Measurements from ENCODE around the gene MEI1. TPM values are rescaled to one million over a fixed set of nuclear protein-coding genes. Genes with fewer than 3 reads are reported as not detected.

MEI1 gene
- total RNA-seq, 1 experiment from 2014 or later, result 0.20 TPM

DNA sequence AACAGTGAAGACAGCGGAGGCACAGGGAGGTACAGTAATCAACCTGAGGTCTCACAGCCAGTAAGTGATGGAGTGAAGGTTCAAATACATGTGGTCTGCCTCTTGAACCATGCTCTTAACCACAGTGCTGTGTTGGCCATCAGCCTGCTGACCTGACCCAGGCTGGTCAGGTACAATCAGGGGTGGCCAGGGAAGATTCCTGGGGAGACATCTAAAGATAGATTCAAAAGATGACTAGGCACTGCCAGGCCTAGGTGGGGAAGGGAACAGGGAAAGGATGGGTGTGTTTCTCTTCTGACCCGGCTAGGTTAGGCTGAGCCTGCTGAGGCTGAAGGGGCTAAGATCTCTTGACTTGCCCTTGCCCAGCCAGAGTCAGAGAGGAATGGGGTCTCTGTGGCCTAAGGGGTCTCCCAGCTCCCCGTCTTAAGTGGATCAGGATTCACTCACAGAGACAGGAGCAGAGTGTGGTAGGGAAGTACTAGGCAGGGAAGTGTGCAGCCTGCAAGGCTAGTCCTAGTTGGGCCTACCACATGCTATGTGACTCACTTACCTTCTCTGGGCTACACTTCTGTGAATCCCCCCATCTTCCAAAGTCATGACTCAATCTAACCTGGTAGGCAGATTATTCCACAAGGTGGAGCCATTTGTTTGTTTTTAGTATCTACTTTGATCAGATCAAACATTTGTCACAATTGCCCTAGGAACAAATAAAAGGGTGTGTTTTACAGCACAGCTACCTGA is 123.2 kb downstream of the MEI1 start:
- Mint-ChIP-seq H3K27me3 (ENCODE audit: low read depth) (no peaks in the 10 kb centered on the region; the same call in 1 of the 2 replicates), H3K4me3 (no peak overlapping the region), H3K9me3 (no peaks in the 10 kb centered on the region), H3K27ac (no peak overlapping the region; a peak in 1 of 7 replicates), H3K4me1 (peaks cover 21 to 34% of the 10 kb centered on the region in 2 experiments), H3K36me3 (ENCODE audit: insufficient read depth in 1 of 3, low read depth in 3 of 3) (peaks cover 10 to 39% (median 30%) of the 10 kb centered on the region in 3 experiments)
- Histone ChIP-seq H3K23me2 (ENCODE audit: insufficient read length, low read depth, low read length, poor library complexity, severe bottlenecking) (no peaks in the 10 kb centered on the region), H3K79me1 (ENCODE audit: insufficient read depth, low read depth, low read length, poor library complexity, severe bottlenecking) (no peaks in the 10 kb centered on the region), H3K4ac (ENCODE audit: low read depth, low read length) (no peak overlapping the region), H2BK5ac (ENCODE audit: insufficient read length, low read length) (no peak overlapping the region), H3K9me3 (ENCODE audit: control insufficient read depth, low read depth, low read length) (no peaks in the 10 kb centered on the region), H3K23ac (ENCODE audit: insufficient read length, low read depth, low read length) (no peak overlapping the region), H3K27ac (ENCODE audit: insufficient read length, low read depth, low read length) (no peak overlapping the region), H2BK12ac (ENCODE audit: insufficient read length, low read depth, low read length) (no peak overlapping the region), H3K9ac (ENCODE audit: extremely low read depth, insufficient read length, low read length) (no peak overlapping the region), H2BK15ac (ENCODE audit: low read depth, low read length) (no peak overlapping the region), H4K91ac (ENCODE audit: insufficient read length, low read depth, low read length) (no peak overlapping the region), H3K79me2 (ENCODE audit: insufficient read depth, low read length) (no peaks in the 10 kb centered on the region), H3K14ac (ENCODE audit: insufficient read depth, low read length) (no peak overlapping the region), H2AFZ (ENCODE audit: low read length) (no peak overlapping the region), H3T11ph (ENCODE audit: low read length) (no peak overlapping the region), H3K4me2 (ENCODE audit: insufficient read depth, insufficient read length, low read length) (no peak overlapping the region), H4K20me1 (ENCODE audit: control insufficient read depth, insufficient read depth, insufficient read length) (no peaks in the 10 kb centered on the region), H2BK20ac (ENCODE audit: low read depth, low read length, poor library complexity, severe bottlenecking) (no peak overlapping the region), H3K27me3 (ENCODE audit: insufficient read depth, low read length) (no peaks in the 10 kb centered on the region), H2AK5ac (ENCODE audit: insufficient read length, low read length) (no peak overlapping the region), H3K56ac (ENCODE audit: insufficient read length, low read depth, low read length) (no peak overlapping the region), H4K8ac (replicated peaks; ENCODE audit: insufficient read length, low read depth, low read length) (no peak overlapping the region), H3K4me1 (ENCODE audit: insufficient read depth, low read length) (peaks cover 5% of the 10 kb centered on the region; the same call in 1 of the 2 replicates), H4K5ac (ENCODE audit: insufficient read length, low read depth, low read length) (no peak overlapping the region), H2BK120ac (ENCODE audit: low read depth, low read length, poor library complexity, severe bottlenecking) (no peak overlapping the region), H3K18ac (ENCODE audit: insufficient read length, low read depth, low read length) (no peak overlapping the region)
- TF ChIP-seq, protein P1, sequence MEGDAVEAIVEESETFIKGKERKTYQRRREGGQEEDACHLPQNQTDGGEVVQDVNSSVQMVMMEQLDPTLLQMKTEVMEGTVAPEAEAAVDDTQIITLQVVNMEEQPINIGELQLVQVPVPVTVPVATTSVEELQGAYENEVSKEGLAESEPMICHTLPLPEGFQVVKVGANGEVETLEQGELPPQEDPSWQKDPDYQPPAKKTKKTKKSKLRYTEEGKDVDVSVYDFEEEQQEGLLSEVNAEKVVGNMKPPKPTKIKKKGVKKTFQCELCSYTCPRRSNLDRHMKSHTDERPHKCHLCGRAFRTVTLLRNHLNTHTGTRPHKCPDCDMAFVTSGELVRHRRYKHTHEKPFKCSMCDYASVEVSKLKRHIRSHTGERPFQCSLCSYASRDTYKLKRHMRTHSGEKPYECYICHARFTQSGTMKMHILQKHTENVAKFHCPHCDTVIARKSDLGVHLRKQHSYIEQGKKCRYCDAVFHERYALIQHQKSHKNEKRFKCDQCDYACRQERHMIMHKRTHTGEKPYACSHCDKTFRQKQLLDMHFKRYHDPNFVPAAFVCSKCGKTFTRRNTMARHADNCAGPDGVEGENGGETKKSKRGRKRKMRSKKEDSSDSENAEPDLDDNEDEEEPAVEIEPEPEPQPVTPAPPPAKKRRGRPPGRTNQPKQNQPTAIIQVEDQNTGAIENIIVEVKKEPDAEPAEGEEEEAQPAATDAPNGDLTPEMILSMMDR (conservative IDR thresholded peaks at IDR 0.05), result peak; percentile 61
- WGBS (ENCODE audit: extremely low coverage, insufficient read length, low lambda C conversion rate), result no CpG with 5 or more reads among the region's 3 CpGs
- no peak for DNase-seq

Measured in H9 (cell line).